SK-N-SH treated with all-trans-retinoic acid at 6 μM for 48 hours (cell line): ENCODE data around the gene CHRND.

ENCODE experiments used
- ATAC-seq: fragments of 200-7000 bp; cut with Tn5 transposase; 3 replicates; pipeline ENCODE4 v1.9.1; 2020; ENCODE audit warnings: mild to moderate bottlenecking, moderate library complexity
- BACH2 ChIP-seq: fragments of 250-450 bp; sonication (Bioruptor Pico); IDR thresholded peaks from 2 replicates; pipeline ENCODE4 v1.9.0; 2021; ENCODE audit warnings: mild to moderate bottlenecking, borderline replicate concordance
- ESRRG ChIP-seq: fragments of 250-450 bp; sonication (Bioruptor Pico); IDR thresholded peaks from 2 replicates; pipeline ENCODE4 v1.6.1; 2021; ENCODE audit warnings: mild to moderate bottlenecking
- GLIS3 ChIP-seq: fragments of 250-450 bp; sonication (Bioruptor Pico); IDR thresholded peaks from 2 replicates; pipeline ENCODE4 v1.5.0; 2020; ENCODE audit warnings: mild to moderate bottlenecking, moderate library complexity
- ISL1 ChIP-seq: fragments of 250-450 bp; sonication (Bioruptor Pico); IDR thresholded peaks from 2 replicates; pipeline ENCODE4 v2.1.2; 2022; ENCODE audit warnings: mild to moderate bottlenecking, moderate library complexity
- OSR1 ChIP-seq: fragments of 250-450 bp; sonication (Bioruptor Pico); IDR thresholded peaks from 2 replicates; pipeline ENCODE4 v1.8.0; 2022; ENCODE audit warnings: moderate library complexity, mild to moderate bottlenecking, inconsistent platforms
- PPARA ChIP-seq: fragments of 250-450 bp; sonication (Bioruptor Pico); IDR thresholded peaks from 2 replicates; pipeline ENCODE4 v1.5.0; 2020; ENCODE audit warnings: mild to moderate bottlenecking, borderline replicate concordance
- RARB ChIP-seq: fragments of 250-450 bp; sonication (Bioruptor Pico); IDR thresholded peaks from 2 replicates; pipeline ENCODE4 v1.8.0; 2021; ENCODE audit warnings: mild to moderate bottlenecking, moderate library complexity
- SNAI2 ChIP-seq: fragments of 250-450 bp; sonication (Bioruptor Pico); IDR thresholded peaks from 2 replicates; pipeline ENCODE4 v1.5.0; 2020; ENCODE audit warnings: mild to moderate bottlenecking, moderate library complexity
- TOX ChIP-seq: fragments of 250-450 bp; sonication (Bioruptor Pico); IDR thresholded peaks from 2 replicates; pipeline ENCODE4 v1.8.0; 2021; ENCODE audit warnings: mild to moderate bottlenecking, moderate library complexity, borderline replicate concordance
- ZC3H10 ChIP-seq: fragments of 250-450 bp; sonication (Bioruptor Pico); IDR thresholded peaks from 2 replicates; pipeline ENCODE4 v1.5.1; 2021; ENCODE audit warnings: mild to moderate bottlenecking, moderate library complexity
- ZFP3 ChIP-seq: fragments of 250-450 bp; sonication (Bioruptor Pico); IDR thresholded peaks from 2 replicates; pipeline ENCODE4 v1.5.0; 2020; ENCODE audit warnings: mild to moderate bottlenecking, moderate library complexity
- ZFP30 ChIP-seq: fragments of 450-650 bp; formaldehyde crosslinking; IDR thresholded peaks from 2 replicates; pipeline ENCODE4 v1.5.0; 2022; ENCODE audit warnings: mild to moderate bottlenecking, moderate library complexity
- ZNF565 ChIP-seq: fragments of 450-650 bp; formaldehyde crosslinking; conservative IDR thresholded peaks from 2 replicates; pipeline ENCODE4 v1.5.0; 2020; ENCODE audit warnings: low read depth, mild to moderate bottlenecking, moderate library complexity
- ZNF70 ChIP-seq: fragments of 450-650 bp; formaldehyde crosslinking; IDR thresholded peaks from 2 replicates; pipeline ENCODE4 v1.5.0; 2020; ENCODE audit warnings: mild to moderate bottlenecking, moderate library complexity
- ZNF8 ChIP-seq: fragments of 450-650 bp; formaldehyde crosslinking; IDR thresholded peaks from 2 replicates; pipeline ENCODE4 v1.5.0; 2020; ENCODE audit warnings: mild to moderate bottlenecking, moderate library complexity
- TF ChIP-seq, protein P1 (sequence below): fragments of 250-450 bp; sonication (Bioruptor Pico); IDR thresholded peaks from 2 replicates; pipeline ENCODE4 v1.8.0; 2021; ENCODE audit warnings: low read depth, mild to moderate bottlenecking, moderate library complexity, borderline replicate concordance
- TF ChIP-seq, protein P2 (sequence below): fragments of 250-450 bp; sonication (Bioruptor Pico); IDR thresholded peaks from 2 replicates; pipeline ENCODE4 v1.8.0; 2020; ENCODE audit warnings: mild to moderate bottlenecking, moderate library complexity, borderline replicate concordance
- TF ChIP-seq, protein P3 (sequence below): fragments of 250-450 bp; sonication (Bioruptor Pico); IDR thresholded peaks from 2 replicates; pipeline ENCODE4 v1.5.1; 2021; ENCODE audit warnings: mild to moderate bottlenecking, moderate library complexity
- TF ChIP-seq, protein P4 (sequence below): fragments of 250-450 bp; sonication (Bioruptor Pico); IDR thresholded peaks from 2 replicates; pipeline ENCODE4 v1.5.1; 2020; ENCODE audit warnings: low read depth, mild to moderate bottlenecking, moderate library complexity
- TF ChIP-seq, protein P5 (sequence below): fragments of 250-450 bp; sonication (Bioruptor Pico); IDR thresholded peaks from 2 replicates; pipeline ENCODE4 v1.5.0; 2020; ENCODE audit warnings: mild to moderate bottlenecking, moderate library complexity

CHRND gene

DNA sequence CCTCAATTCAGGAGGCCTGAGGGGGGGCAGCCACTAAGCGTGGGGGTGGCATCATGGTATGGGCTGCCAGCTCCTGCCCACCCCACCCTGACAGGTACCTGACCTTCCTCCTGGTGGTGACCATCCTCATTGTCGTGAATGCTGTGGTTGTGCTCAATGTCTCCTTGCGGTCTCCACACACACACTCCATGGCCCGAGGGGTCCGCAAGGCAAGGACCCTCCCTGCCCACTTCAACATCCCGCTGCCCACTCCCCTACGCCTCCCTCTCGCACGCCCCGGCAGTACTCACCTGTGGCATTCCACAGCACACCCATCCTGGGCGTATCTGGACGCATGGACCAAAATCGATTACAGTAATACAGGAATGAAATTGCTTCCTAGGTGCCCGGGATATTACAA, 17.5 kb downstream of the CHRND start:
- no peak for ATAC-seq
- TF ChIP-seq ESRRG (CRISPR knock-in tag), result no peak
- no peak for TF ChIP-seq ZC3H10 (CRISPR knock-in tag)
- TF ChIP-seq RARB (CRISPR knock-in tag), result no peak
- no peak for TF ChIP-seq PPARA (CRISPR knock-in tag)
- TF ChIP-seq GLIS3 (CRISPR knock-in tag), result no peak
- TF ChIP-seq TOX, result no peak
- TF ChIP-seq, protein P1, sequence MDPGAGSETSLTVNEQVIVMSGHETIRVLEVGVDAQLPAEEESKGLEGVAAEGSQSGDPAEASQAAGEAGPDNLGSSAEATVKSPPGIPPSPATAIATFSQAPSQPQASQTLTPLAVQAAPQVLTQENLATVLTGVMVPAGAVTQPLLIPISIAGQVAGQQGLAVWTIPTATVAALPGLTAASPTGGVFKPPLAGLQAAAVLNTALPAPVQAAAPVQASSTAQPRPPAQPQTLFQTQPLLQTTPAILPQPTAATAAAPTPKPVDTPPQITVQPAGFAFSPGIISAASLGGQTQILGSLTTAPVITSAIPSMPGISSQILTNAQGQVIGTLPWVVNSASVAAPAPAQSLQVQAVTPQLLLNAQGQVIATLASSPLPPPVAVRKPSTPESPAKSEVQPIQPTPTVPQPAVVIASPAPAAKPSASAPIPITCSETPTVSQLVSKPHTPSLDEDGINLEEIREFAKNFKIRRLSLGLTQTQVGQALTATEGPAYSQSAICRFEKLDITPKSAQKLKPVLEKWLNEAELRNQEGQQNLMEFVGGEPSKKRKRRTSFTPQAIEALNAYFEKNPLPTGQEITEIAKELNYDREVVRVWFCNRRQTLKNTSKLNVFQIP (CRISPR knock-in tag), result no peak
- TF ChIP-seq, protein P2, sequence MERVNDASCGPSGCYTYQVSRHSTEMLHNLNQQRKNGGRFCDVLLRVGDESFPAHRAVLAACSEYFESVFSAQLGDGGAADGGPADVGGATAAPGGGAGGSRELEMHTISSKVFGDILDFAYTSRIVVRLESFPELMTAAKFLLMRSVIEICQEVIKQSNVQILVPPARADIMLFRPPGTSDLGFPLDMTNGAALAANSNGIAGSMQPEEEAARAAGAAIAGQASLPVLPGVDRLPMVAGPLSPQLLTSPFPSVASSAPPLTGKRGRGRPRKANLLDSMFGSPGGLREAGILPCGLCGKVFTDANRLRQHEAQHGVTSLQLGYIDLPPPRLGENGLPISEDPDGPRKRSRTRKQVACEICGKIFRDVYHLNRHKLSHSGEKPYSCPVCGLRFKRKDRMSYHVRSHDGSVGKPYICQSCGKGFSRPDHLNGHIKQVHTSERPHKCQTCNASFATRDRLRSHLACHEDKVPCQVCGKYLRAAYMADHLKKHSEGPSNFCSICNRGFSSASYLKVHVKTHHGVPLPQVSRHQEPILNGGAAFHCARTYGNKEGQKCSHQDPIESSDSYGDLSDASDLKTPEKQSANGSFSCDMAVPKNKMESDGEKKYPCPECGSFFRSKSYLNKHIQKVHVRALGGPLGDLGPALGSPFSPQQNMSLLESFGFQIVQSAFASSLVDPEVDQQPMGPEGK (CRISPR knock-in tag), result no peak
- TF ChIP-seq OSR1 (CRISPR knock-in tag), result no peak
- TF ChIP-seq ZFP30 (CRISPR knock-in tag), result no peak
- no peak for TF ChIP-seq ZNF70
- TF ChIP-seq ZNF565 (CRISPR knock-in tag), result no peak
- TF ChIP-seq BACH2, result no peak

- no peak for TF ChIP-seq BACH2
- no peak for TF ChIP-seq SNAI2 (CRISPR knock-in tag)
- TF ChIP-seq ZNF70, result no peak
- TF ChIP-seq, protein P1 (CRISPR knock-in tag), result no peak
- no peak for TF ChIP-seq PPARA (CRISPR knock-in tag)
- TF ChIP-seq, protein P2 (CRISPR knock-in tag), result no peak
- TF ChIP-seq OSR1 (CRISPR knock-in tag), result no peak
- TF ChIP-seq ZFP3 (CRISPR knock-in tag), result no peak
- no peak for TF ChIP-seq ZFP30 (CRISPR knock-in tag)
- TF ChIP-seq, protein P3, sequence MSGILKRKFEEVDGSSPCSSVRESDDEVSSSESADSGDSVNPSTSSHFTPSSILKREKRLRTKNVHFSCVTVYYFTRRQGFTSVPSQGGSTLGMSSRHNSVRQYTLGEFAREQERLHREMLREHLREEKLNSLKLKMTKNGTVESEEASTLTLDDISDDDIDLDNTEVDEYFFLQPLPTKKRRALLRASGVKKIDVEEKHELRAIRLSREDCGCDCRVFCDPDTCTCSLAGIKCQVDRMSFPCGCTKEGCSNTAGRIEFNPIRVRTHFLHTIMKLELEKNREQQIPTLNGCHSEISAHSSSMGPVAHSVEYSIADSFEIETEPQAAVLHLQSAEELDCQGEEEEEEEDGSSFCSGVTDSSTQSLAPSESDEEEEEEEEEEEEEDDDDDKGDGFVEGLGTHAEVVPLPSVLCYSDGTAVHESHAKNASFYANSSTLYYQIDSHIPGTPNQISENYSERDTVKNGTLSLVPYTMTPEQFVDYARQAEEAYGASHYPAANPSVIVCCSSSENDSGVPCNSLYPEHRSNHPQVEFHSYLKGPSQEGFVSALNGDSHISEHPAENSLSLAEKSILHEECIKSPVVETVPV (CRISPR knock-in tag), result no peak
- TF ChIP-seq GLIS3 (CRISPR knock-in tag), result no peak
- TF ChIP-seq ZNF565 (CRISPR knock-in tag), result no peak
- no peak for TF ChIP-seq TOX
- TF ChIP-seq ESRRG (CRISPR knock-in tag), result no peak
- TF ChIP-seq ZNF8 (CRISPR knock-in tag), result no peak
- TF ChIP-seq, protein P4, sequence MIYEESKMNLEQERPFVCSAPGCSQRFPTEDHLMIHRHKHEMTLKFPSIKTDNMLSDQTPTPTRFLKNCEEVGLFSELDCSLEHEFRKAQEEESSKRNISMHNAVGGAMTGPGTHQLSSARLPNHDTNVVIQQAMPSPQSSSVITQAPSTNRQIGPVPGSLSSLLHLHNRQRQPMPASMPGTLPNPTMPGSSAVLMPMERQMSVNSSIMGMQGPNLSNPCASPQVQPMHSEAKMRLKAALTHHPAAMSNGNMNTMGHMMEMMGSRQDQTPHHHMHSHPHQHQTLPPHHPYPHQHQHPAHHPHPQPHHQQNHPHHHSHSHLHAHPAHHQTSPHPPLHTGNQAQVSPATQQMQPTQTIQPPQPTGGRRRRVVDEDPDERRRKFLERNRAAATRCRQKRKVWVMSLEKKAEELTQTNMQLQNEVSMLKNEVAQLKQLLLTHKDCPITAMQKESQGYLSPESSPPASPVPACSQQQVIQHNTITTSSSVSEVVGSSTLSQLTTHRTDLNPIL, result no peak
- TF ChIP-seq ISL1 (CRISPR knock-in tag), result no peak
- TF ChIP-seq, protein P5, sequence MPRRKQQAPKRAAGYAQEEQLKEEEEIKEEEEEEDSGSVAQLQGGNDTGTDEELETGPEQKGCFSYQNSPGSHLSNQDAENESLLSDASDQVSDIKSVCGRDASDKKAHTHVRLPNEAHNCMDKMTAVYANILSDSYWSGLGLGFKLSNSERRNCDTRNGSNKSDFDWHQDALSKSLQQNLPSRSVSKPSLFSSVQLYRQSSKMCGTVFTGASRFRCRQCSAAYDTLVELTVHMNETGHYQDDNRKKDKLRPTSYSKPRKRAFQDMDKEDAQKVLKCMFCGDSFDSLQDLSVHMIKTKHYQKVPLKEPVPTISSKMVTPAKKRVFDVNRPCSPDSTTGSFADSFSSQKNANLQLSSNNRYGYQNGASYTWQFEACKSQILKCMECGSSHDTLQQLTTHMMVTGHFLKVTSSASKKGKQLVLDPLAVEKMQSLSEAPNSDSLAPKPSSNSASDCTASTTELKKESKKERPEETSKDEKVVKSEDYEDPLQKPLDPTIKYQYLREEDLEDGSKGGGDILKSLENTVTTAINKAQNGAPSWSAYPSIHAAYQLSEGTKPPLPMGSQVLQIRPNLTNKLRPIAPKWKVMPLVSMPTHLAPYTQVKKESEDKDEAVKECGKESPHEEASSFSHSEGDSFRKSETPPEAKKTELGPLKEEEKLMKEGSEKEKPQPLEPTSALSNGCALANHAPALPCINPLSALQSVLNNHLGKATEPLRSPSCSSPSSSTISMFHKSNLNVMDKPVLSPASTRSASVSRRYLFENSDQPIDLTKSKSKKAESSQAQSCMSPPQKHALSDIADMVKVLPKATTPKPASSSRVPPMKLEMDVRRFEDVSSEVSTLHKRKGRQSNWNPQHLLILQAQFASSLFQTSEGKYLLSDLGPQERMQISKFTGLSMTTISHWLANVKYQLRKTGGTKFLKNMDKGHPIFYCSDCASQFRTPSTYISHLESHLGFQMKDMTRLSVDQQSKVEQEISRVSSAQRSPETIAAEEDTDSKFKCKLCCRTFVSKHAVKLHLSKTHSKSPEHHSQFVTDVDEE (CRISPR knock-in tag), result no peak
- ATAC-seq, result no peak
These were observed 18.1 kb downstream of the CHRND start for GRCh38 chr2:232543928-232544631.
